Hepatocyte (in vitro differentiated cells): ENCODE results near the gene PPFIBP2. TPM values are rescaled to one million over a fixed set of nuclear protein-coding genes. Genes with fewer than 3 reads are reported as not detected.

Source experiments
- DNase-seq: peaks from one replicate; pipeline ENCODE4 v3.0.0-alpha.2; 2016; ENCODE audit warnings: low spot score
- H2AFZ ChIP-seq: fragments of 200-600 bp; sonication (generic); 2 replicates; pipeline ENCODE4 v1.6.0; 2016; ENCODE audit warnings: antibody characterized with exemption, mild to moderate bottlenecking
- H3K27ac ChIP-seq: fragments of 200-600 bp; sonication (generic); 2 replicates; pipeline ENCODE4 v1.5.1; 2016; ENCODE audit warnings: mild to moderate bottlenecking
- H3K27me3 ChIP-seq: fragments of 200-600 bp; sonication (generic); 2 replicates; pipeline ENCODE4 v1.6.1; 2016
- H3K36me3 ChIP-seq: fragments of 200-600 bp; sonication (generic); replicated peaks from 2 replicates; pipeline ENCODE4 v1.5.1; 2016; ENCODE audit warnings: low read depth; ENCODE audit not compliant: insufficient read depth
- H3K4me1 ChIP-seq: fragments of 200-600 bp; sonication (generic); 2 replicates; pipeline ENCODE4 v1.5.1; 2016; ENCODE audit warnings: mild to moderate bottlenecking, moderate library complexity; ENCODE audit not compliant: insufficient read depth
- H3K4me2 ChIP-seq: fragments of 200-600 bp; sonication (generic); 2 replicates; pipeline ENCODE4 v1.6.0; 2016
- H3K4me3 ChIP-seq: fragments of 200-600 bp; sonication (generic); 2 replicates; pipeline ENCODE4 v1.5.1; 2016; ENCODE audit warnings: mild to moderate bottlenecking
- H3K79me2 ChIP-seq: fragments of 200-600 bp; sonication (generic); 2 replicates; pipeline ENCODE4 v1.6.0; 2017; ENCODE audit warnings: mild to moderate bottlenecking
- H3K9me2 ChIP-seq: fragments of 200-600 bp; sonication (generic); replicated peaks from 2 replicates; pipeline ENCODE4 v1.6.0; 2017; ENCODE audit warnings: mild to moderate bottlenecking; ENCODE audit not compliant: insufficient read depth
- H3K9me3 ChIP-seq: fragments of 200-600 bp; sonication (generic); 2 replicates; pipeline ENCODE4 v1.5.1; 2016; ENCODE audit warnings: low read depth, mild to moderate bottlenecking
- H4K20me1 ChIP-seq: fragments of 200-600 bp; sonication (generic); 2 replicates; pipeline ENCODE4 v1.6.0; 2016; ENCODE audit warnings: mild to moderate bottlenecking; ENCODE audit not compliant: insufficient read depth, poor library complexity, severe bottlenecking
- EZH2 ChIP-seq: fragments of 200-600 bp; sonication (generic); IDR thresholded peaks from 2 replicates; pipeline ENCODE4 v1.6.1; 2016; ENCODE audit warnings: antibody characterized with exemption, mild to moderate bottlenecking, borderline replicate concordance
- EZH2phosphoT487 ChIP-seq: fragments of 200-600 bp; sonication (generic); IDR thresholded peaks from one replicate; pipeline ENCODE4 v1.6.1; 2018; ENCODE audit warnings: antibody characterized with exemption, mild to moderate bottlenecking, low read depth, moderate library complexity; ENCODE audit not compliant: unreplicated experiment, severe bottlenecking
- WGBS: methylation state at CpG from one replicate; pipeline ENCODE4 v1.1.6; 2016; ENCODE audit warnings: low lambda C conversion rate; ENCODE audit errors: missing lambda C conversion rate; 5-methylcytosine and 5-hydroxymethylcytosine counted together
- polyA plus RNA-seq: library from polyadenylated mRNA; unstranded; fragments of >200 nt; fragmentation: Nextera tagmentation; extraction: Ambion mirVana; gene quantifications from 2 replicates; pipeline ENCODE4 v1.2.1, GENCODE V29; 2016
- total RNA-seq: library from RNA; depleted of rRNA; stranded (reverse); fragments of >200 nt; gene quantifications from 2 replicates; pipeline ENCODE4 v1.2.3, GENCODE V29; 2014
- TF ChIP-seq, protein P1 (sequence below): fragments of 200-600 bp; sonication (generic); IDR thresholded peaks from 2 replicates; pipeline ENCODE4 v1.5.1; 2016; ENCODE audit warnings: antibody characterized with exemption, mild to moderate bottlenecking; ENCODE audit not compliant: poor library complexity

The PPFIBP2 gene
- total and polyA plus RNA-seq, 2 experiments from 2014 or later: 33.9 to 55.8 TPM

DNA sequence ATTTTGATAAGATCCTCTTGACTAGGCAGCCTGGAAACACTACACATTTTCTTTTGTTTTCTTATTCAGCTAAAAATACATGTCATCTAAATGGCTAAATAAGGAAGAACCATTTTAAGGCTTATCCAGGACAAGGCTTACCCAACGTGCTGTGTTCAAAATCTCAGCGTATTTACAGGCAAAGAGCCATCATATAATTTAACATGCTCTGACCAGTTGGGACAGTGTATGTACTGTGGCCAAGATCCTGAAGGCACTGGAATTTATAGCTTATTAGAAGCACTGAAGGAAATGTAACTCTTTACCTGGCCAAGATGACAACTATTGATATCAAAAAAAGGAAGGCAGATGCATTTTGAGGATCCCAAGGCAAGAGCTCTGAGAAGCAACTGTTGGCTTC, 71.1 kb downstream of the PPFIBP2 start:
- no peak overlapping the region for H3K4me2 ChIP-seq
- H3K27me3 ChIP-seq: no peaks in the 10 kb centered on the region
- H3K9me3 ChIP-seq: no peaks in the 10 kb centered on the region
- no peak for TF ChIP-seq EZH2
- TF ChIP-seq, protein P1, sequence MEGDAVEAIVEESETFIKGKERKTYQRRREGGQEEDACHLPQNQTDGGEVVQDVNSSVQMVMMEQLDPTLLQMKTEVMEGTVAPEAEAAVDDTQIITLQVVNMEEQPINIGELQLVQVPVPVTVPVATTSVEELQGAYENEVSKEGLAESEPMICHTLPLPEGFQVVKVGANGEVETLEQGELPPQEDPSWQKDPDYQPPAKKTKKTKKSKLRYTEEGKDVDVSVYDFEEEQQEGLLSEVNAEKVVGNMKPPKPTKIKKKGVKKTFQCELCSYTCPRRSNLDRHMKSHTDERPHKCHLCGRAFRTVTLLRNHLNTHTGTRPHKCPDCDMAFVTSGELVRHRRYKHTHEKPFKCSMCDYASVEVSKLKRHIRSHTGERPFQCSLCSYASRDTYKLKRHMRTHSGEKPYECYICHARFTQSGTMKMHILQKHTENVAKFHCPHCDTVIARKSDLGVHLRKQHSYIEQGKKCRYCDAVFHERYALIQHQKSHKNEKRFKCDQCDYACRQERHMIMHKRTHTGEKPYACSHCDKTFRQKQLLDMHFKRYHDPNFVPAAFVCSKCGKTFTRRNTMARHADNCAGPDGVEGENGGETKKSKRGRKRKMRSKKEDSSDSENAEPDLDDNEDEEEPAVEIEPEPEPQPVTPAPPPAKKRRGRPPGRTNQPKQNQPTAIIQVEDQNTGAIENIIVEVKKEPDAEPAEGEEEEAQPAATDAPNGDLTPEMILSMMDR: no peak
- 78% methylated on average over 2 of the region's 2 CpGs for WGBS
- H4K20me1 ChIP-seq: no peaks in the 10 kb centered on the region
- no peak overlapping the region for H3K27ac ChIP-seq
- H3K79me2 ChIP-seq: peaks cover 93% of the 10 kb centered on the region
- H3K4me3 ChIP-seq: no peak overlapping the region
- H3K4me1 ChIP-seq: peaks cover under 1% of the 10 kb centered on the region
- DNase-seq: no peak
- H3K9me2 ChIP-seq: no peaks in the 10 kb centered on the region
- no peaks in the 10 kb centered on the region for H3K36me3 ChIP-seq
- H2AFZ ChIP-seq: no peak overlapping the region

DNA sequence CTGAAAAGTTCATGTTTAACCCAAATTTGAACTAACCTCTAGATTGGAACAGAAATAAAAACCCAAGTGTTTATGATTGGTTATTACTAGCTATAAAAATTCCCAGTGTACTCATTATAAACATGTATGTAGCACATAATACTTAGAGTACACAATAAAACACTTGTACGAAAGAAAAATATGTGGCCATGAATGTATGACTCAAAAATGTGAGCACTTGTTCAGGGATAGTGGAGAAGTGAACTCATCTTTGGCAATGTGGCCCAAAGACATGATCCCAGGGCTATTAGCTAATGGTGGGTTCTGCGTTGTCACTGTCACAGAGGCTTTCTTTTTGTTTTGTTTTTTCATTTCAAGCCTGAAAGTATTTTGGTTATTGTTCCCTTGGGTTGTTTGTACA, 72.0 kb downstream of the PPFIBP2 start:
- Histone ChIP-seq H3K27ac (no peak overlapping the region), H3K9me2 (no peaks in the 10 kb centered on the region), H3K79me2 (peaks cover 93% of the 10 kb centered on the region), H3K4me1 (no peaks in the 10 kb centered on the region), H3K4me3 (no peak overlapping the region), H3K4me2 (no peak overlapping the region), H4K20me1 (no peaks in the 10 kb centered on the region), H3K9me3 (no peaks in the 10 kb centered on the region), H3K36me3 (no peaks in the 10 kb centered on the region), H3K27me3 (no peaks in the 10 kb centered on the region), H2AFZ (no peak overlapping the region)
- 74% methylated on average over 2 of the region's 2 CpGs for WGBS
- TF ChIP-seq, protein P1: no peak
- TF ChIP-seq EZH2 (no peak), EZH2phosphoT487 (no peak)
- DNase-seq: no peak

DNA sequence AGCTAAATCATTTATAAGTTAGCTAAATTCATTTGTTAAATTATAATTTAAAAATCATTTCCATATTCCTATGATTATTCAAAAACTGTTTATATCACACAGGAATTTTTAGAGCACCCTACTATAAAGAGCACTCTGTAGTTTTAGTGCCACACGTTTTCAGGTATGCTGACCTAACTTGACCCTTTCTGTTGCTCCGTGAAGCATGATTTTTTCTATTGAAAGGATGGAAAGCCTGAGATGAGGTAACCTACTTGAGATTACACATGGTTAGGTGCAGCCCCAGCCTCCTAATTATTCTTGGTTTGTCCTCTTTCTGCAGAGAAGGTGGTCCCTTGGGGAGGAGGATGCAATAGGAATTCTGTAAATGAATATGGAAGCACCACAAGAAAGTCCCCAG, 72.6 kb downstream of the PPFIBP2 start:
- Histone ChIP-seq H2AFZ (no peak overlapping the region), H3K9me2 (no peaks in the 10 kb centered on the region), H3K9me3 (no peaks in the 10 kb centered on the region), H3K36me3 (no peaks in the 10 kb centered on the region), H3K4me1 (no peaks in the 10 kb centered on the region), H3K27ac (no peak overlapping the region), H3K4me3 (no peak overlapping the region), H4K20me1 (no peaks in the 10 kb centered on the region), H3K27me3 (no peaks in the 10 kb centered on the region), H3K79me2 (peaks cover 93% of the 10 kb centered on the region), H3K4me2 (no peak overlapping the region)
- TF ChIP-seq EZH2phosphoT487 (no peak), EZH2 (no peak)
- TF ChIP-seq, protein P1: no peak
- no peak for DNase-seq
- 66% methylated on average over 2 of the region's 2 CpGs for WGBS

GRCh38 chr11:7587712-7588111, 73.9 kb downstream of the PPFIBP2 start:
- no peak overlapping the region for H2AFZ ChIP-seq
- WGBS: 94% methylated on average over 2 of the region's 2 CpGs
- H3K4me2 ChIP-seq: no peak overlapping the region
- DNase-seq: no peak
- H3K27ac ChIP-seq: no peak overlapping the region
- no peaks in the 10 kb centered on the region for H3K9me2 ChIP-seq
- H3K36me3 ChIP-seq: no peaks in the 10 kb centered on the region
- H3K4me3 ChIP-seq: no peak overlapping the region
- TF ChIP-seq EZH2phosphoT487: no peak
- TF ChIP-seq, protein P1: no peak
- TF ChIP-seq EZH2: no peak
- no peaks in the 10 kb centered on the region for H3K4me1 ChIP-seq
- peaks cover 86% of the 10 kb centered on the region for H3K79me2 ChIP-seq
- H3K9me3 ChIP-seq: no peaks in the 10 kb centered on the region
- no peaks in the 10 kb centered on the region for H4K20me1 ChIP-seq
- H3K27me3 ChIP-seq: no peaks in the 10 kb centered on the region
